Right atrium auricular region (tissue), 2 donors: ENCODE measurements around the gene AP4B1. TPM values are rescaled to one million over a fixed set of nuclear protein-coding genes. Genes with fewer than 3 reads are reported as not detected.

Experiments used
- DNase-seq: peaks from one replicate; pipeline ENCODE4 v3.0.0-alpha.2; 2019; ENCODE audit warnings: low spot score
- H3K27ac ChIP-seq, 2 donors: fragments of 200-600 bp; sonication (generic); 1 replicate in 1 of 2; 2 replicates in 1 of 2; pipeline ENCODE4 v1.5.1; 2016 to 2019
- H3K27me3 ChIP-seq, 2 donors: fragments of 200-600 bp; sonication (generic); one replicate each; pipeline versions ENCODE4 v1.5.1 to v1.6.0; 2017 to 2019
- H3K36me3 ChIP-seq: fragments of 200-600 bp; sonication (generic); one replicate; pipeline ENCODE4 v1.5.1; 2016
- H3K4me1 ChIP-seq, 2 donors: fragments of 200-600 bp; sonication (generic); one replicate each; pipeline versions ENCODE4 v1.5.1 to v1.6.0; 2017 to 2019
- H3K4me3 ChIP-seq, 2 donors: fragments of 200-600 bp; sonication (generic); 1 replicate in 1 of 2; 2 replicates in 1 of 2; pipeline ENCODE4 v1.5.1; 2017 to 2019; ENCODE audit warnings: mild to moderate bottlenecking in 1 of 2, moderate library complexity in 1 of 2
- H3K9me3 ChIP-seq, 2 donors: fragments of 200-600 bp; sonication (generic); one replicate each; pipeline ENCODE4 v1.5.1; 2019
- CTCF ChIP-seq, 2 donors: fragments of 200-600 bp; sonication (generic); IDR thresholded peaks; one replicate each; pipeline ENCODE4 v1.5.1; 2019; ENCODE audit warnings: antibody characterized with exemption in 2 of 2
- total RNA-seq, 2 donors: library from RNA; depleted of rRNA; stranded (reverse); fragments of >200 nt; gene quantifications; one replicate each; pipeline ENCODE4 v1.1.0, GENCODE V29; 2016

AP4B1 gene
- total RNA-seq, 2 donors from 2014 or later: 8.3 to 9.6 TPM

GRCh38 chr1:113929750-113930498 lies 25.3 kb upstream of the AP4B1 start:
- no peaks in the 10 kb centered on the region for H3K9me3 ChIP-seq
- peak; percentile 61 for DNase-seq
- H3K4me1 ChIP-seq: peaks cover 0 to 47% of the 10 kb centered on the region in 2 donors
- H3K27me3 ChIP-seq: no peaks in the 10 kb centered on the region
- H3K4me3 ChIP-seq: peak overlapping the region; percentile 79 to 85
- H3K36me3 ChIP-seq: no peaks in the 10 kb centered on the region
- TF ChIP-seq CTCF (IDR thresholded peaks at IDR 0.05): peak in 1 of 2 donors; percentile 41
- peak overlapping the region; percentile 92 to 97 for H3K27ac ChIP-seq

GRCh38 chr1:113928941-113929749 lies 24.5 kb upstream of the AP4B1 start, which contains the start of gene HIPK1:
HIPK1 (plus strand) TSS chr1:113929324.
- DNase-seq: peak; percentile 91
- Histone ChIP-seq H3K9me3 (no peaks in the 10 kb centered on the region), H3K27me3 (no peaks in the 10 kb centered on the region), H3K27ac (peak within 1 kb of the TSS; percentile 92 to 97), H3K36me3 (no peaks in the 10 kb centered on the region), H3K4me3 (peak within 1 kb of the TSS; percentile 79 to 85), H3K4me1 (peaks cover 0 to 46% of the 10 kb centered on the region in 2 donors)
- no peak for TF ChIP-seq CTCF (IDR thresholded peaks at IDR 0.05)

GRCh38 chr1:113928187-113928930 lies 23.8 kb upstream of the AP4B1 start:
- peaks cover 0 to 39% of the 10 kb centered on the region in 2 donors for H3K4me1 ChIP-seq

GRCh38 chr1:113924473-113924872 lies 19.9 kb upstream of the AP4B1 start:
- H3K9me3 ChIP-seq: no peaks in the 10 kb centered on the region
- H3K27ac ChIP-seq: no peak overlapping the region
- TF ChIP-seq CTCF (IDR thresholded peaks at IDR 0.05): no peak
- no peaks in the 10 kb centered on the region for H3K36me3 ChIP-seq
- peaks cover 0 to 8% of the 10 kb centered on the region in 2 donors for H3K4me1 ChIP-seq
- no peak for DNase-seq
- H3K4me3 ChIP-seq: no peak overlapping the region
- H3K27me3 ChIP-seq: no peaks in the 10 kb centered on the region

More at GRCh38 chr1:113928187-113928930, 23.8 kb upstream of the AP4B1 start:
- no peaks in the 10 kb centered on the region for H3K36me3 ChIP-seq
- no peak for DNase-seq
- peak overlapping the region; percentile 79 to 85 for H3K4me3 ChIP-seq
- no peaks in the 10 kb centered on the region for H3K9me3 ChIP-seq
- no peak for TF ChIP-seq CTCF (IDR thresholded peaks at IDR 0.05)
- peak overlapping the region; percentile 92 to 97 for H3K27ac ChIP-seq
- no peaks in the 10 kb centered on the region for H3K27me3 ChIP-seq

- Histone ChIP-seq H3K27me3 (no peaks in the 10 kb centered on the region), H3K9me3 (no peaks in the 10 kb centered on the region), H3K36me3 (no peaks in the 10 kb centered on the region), H3K4me3 (no peak overlapping the region), H3K4me1 (no peaks in the 10 kb centered on the region), H3K27ac (no peak overlapping the region)
- DNase-seq: no peak
- TF ChIP-seq CTCF (IDR thresholded peaks at IDR 0.05): no peak
Measured at GRCh38 chr1:113922957-113923356, 18.4 kb upstream of the AP4B1 start.
